Smooth muscle cell (in vitro differentiated cells): Measurements from ENCODE around the gene PPP1R13L. TPM values are rescaled to one million over a fixed set of nuclear protein-coding genes. Genes with fewer than 3 reads are reported as not detected.

ENCODE experiments used
- DNase-seq: peaks from one replicate; lab custom pipeline; 2025; ENCODE audit not compliant: unreplicated experiment; lab: John Stamatoyannopoulos, UW
- H2AFZ ChIP-seq: fragments of 200-600 bp; sonication (generic); 2 replicates; pipeline ENCODE4 v1.6.0; 2016; ENCODE audit warnings: antibody characterized with exemption, low read depth, mild to moderate bottlenecking
- H3F3A ChIP-seq: fragments of 200-600 bp; sonication (generic); 2 replicates; pipeline ENCODE4 v1.6.0; 2017; ENCODE audit warnings: antibody characterized with exemption, low read depth
- H3K27ac ChIP-seq: fragments of 200-600 bp; sonication (generic); 2 replicates; pipeline ENCODE4 v1.5.1; 2016; ENCODE audit warnings: low read depth, mild to moderate bottlenecking
- H3K27me3 ChIP-seq: fragments of 200-600 bp; sonication (generic); 2 replicates; pipeline ENCODE4 v1.6.1; 2016; ENCODE audit warnings: low read depth, mild to moderate bottlenecking
- H3K36me3 ChIP-seq: fragments of 200-600 bp; sonication (generic); 2 replicates; pipeline ENCODE4 v1.5.1; 2016; ENCODE audit warnings: low read depth
- H3K4me1 ChIP-seq: fragments of 200-600 bp; sonication (generic); 2 replicates; pipeline ENCODE4 v1.5.1; 2016; ENCODE audit warnings: low read depth
- H3K4me2 ChIP-seq: fragments of 200-600 bp; sonication (generic); 2 replicates; pipeline ENCODE4 v1.6.0; 2016; ENCODE audit warnings: mild to moderate bottlenecking
- H3K4me3 ChIP-seq: fragments of 200-600 bp; sonication (generic); 2 replicates; pipeline ENCODE4 v1.5.1; 2016; ENCODE audit warnings: mild to moderate bottlenecking
- H3K79me2 ChIP-seq: fragments of 200-600 bp; sonication (generic); 2 replicates; pipeline ENCODE4 v1.6.0; 2016; ENCODE audit warnings: low read depth, mild to moderate bottlenecking
- H3K9ac ChIP-seq: fragments of 200-600 bp; sonication (generic); 2 replicates; pipeline ENCODE4 v1.6.0; 2016; ENCODE audit warnings: low read depth
- H3K9me3 ChIP-seq: fragments of 200-600 bp; sonication (generic); replicated peaks from 2 replicates; pipeline ENCODE4 v1.5.1; 2016; ENCODE audit warnings: low read depth
- H4K20me1 ChIP-seq: fragments of 200-600 bp; sonication (generic); 2 replicates; pipeline ENCODE4 v1.6.0; 2016; ENCODE audit warnings: low read depth
- CTCF ChIP-seq: fragments of 200-600 bp; sonication (generic); IDR thresholded peaks from 2 replicates; pipeline ENCODE4 v1.5.1; 2017; ENCODE audit warnings: borderline replicate concordance, mild to moderate bottlenecking, antibody characterized with exemption; ENCODE audit not compliant: insufficient read depth, poor library complexity, severe bottlenecking
- WGBS: methylation state at CpG from one replicate; pipeline ENCODE4 v1.1.7; 2016; ENCODE audit warnings: low lambda C conversion rate; 5-methylcytosine and 5-hydroxymethylcytosine counted together
- polyA plus RNA-seq: library from polyadenylated mRNA; unstranded; fragments of >200 nt; fragmentation: Nextera tagmentation; extraction: Ambion mirVana; gene quantifications from 2 replicates; pipeline ENCODE4 v1.2.1, GENCODE V29; 2016
- total RNA-seq: library from RNA; depleted of rRNA; stranded (reverse); fragments of >200 nt; gene quantifications from 2 replicates; pipeline ENCODE4 v1.2.3, GENCODE V29; 2014

PPP1R13L gene
- total and polyA plus RNA-seq, 2 experiments from 2014 or later: 28.1 to 66.4 TPM

GRCh38 chr19:45352914-45353796 is 51.7 kb downstream of the PPP1R13L start:
- TF ChIP-seq CTCF: no peak
- WGBS: 91% methylated on average over 13 of the region's 20 CpGs

DNA sequence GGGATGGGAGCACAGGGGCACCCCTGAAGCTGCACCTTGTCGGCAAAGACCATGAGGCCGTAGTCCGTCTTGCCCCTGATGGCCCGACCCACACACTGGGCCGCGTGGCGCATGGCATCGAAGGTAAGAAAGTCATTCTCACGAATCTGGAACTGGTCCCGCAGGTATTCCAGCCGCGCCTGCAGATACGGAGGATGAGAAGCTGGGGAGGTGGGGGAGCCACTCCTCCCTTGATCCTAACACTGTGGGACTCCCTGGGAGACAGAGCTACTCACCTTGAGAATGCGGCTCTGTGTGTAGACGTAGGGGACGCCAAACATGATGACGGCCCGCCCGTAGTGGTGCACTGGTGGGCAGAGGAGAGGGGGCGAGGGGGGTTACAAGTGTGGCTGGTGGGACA is 52.4 kb downstream of the PPP1R13L start:
- Histone ChIP-seq H3K9me3 (no peaks in the 10 kb centered on the region), H3K36me3 (no peaks in the 10 kb centered on the region), H3F3A (no peaks in the 10 kb centered on the region), H3K4me3 (no peak overlapping the region), H3K79me2 (no peaks in the 10 kb centered on the region), H3K4me2 (no peak overlapping the region), H4K20me1 (no peaks in the 10 kb centered on the region), H3K9ac (no peak overlapping the region), H3K27me3 (no peaks in the 10 kb centered on the region), H2AFZ (no peak overlapping the region), H3K27ac (no peak overlapping the region), H3K4me1 (no peaks in the 10 kb centered on the region)
- no peak for DNase-seq
- 95% methylated on average over 20 of the region's 20 CpGs for whole genome bisulfite sequencing
- TF ChIP-seq CTCF: no peak

More at GRCh38 chr19:45352914-45353796, 51.7 kb downstream of the PPP1R13L start:
- Histone ChIP-seq H3K4me3 (no peak overlapping the region), H3K4me1 (no peaks in the 10 kb centered on the region), H3F3A (no peaks in the 10 kb centered on the region), H3K27ac (no peak overlapping the region), H3K9me3 (no peaks in the 10 kb centered on the region), H3K27me3 (no peaks in the 10 kb centered on the region), H2AFZ (no peak overlapping the region), H3K4me2 (no peak overlapping the region), H4K20me1 (no peaks in the 10 kb centered on the region), H3K9ac (no peak overlapping the region), H3K79me2 (no peaks in the 10 kb centered on the region), H3K36me3 (no peaks in the 10 kb centered on the region)
- no peak for DNase-seq

DNA sequence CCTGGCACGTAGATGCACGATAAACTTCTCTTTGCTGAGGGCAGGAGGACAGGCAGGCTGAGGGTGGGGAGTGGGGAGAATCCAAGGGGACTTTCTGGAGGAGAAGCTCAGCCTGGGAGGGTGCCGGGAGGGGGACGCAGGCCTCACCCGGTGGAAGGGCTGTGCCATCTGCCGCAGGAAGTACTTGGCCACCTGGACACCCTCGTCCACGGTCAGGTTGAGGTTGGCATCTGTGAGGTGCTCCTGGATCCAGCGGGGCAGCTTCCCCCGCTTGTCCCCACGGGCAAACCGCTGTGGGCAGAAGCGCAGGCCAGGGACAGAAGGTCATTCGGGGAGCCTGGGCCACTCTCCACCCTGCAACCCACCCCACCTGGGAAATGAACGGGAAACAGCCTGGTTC is 52.8 kb downstream of the PPP1R13L start:
- Histone ChIP-seq H3K27ac (no peak overlapping the region), H2AFZ (no peak overlapping the region), H4K20me1 (no peaks in the 10 kb centered on the region), H3K4me3 (no peak overlapping the region), H3K4me2 (no peak overlapping the region), H3K9ac (no peak overlapping the region), H3K36me3 (no peaks in the 10 kb centered on the region), H3K9me3 (no peaks in the 10 kb centered on the region), H3F3A (no peaks in the 10 kb centered on the region), H3K27me3 (no peaks in the 10 kb centered on the region), H3K79me2 (no peaks in the 10 kb centered on the region), H3K4me1 (no peaks in the 10 kb centered on the region)
- no peak for DNase-seq
- 96% methylated on average over 15 of the region's 15 CpGs for WGBS
- TF ChIP-seq CTCF: no peak
